Urinary bladder (tissue), 4 donors: Measurements from ENCODE around the gene CFAP99. TPM values are rescaled to one million over a fixed set of nuclear protein-coding genes. Genes with fewer than 3 reads are reported as not detected.

ENCODE experiments used
- DNase-seq: peaks from one replicate; pipeline ENCODE4 v3.0.0-alpha.2; 2015; ENCODE audit errors: extremely low spot score
- H3K27ac ChIP-seq: one replicate; pipeline ENCODE4 v1.5.1; 2013; ENCODE audit warnings: low read depth, mild to moderate bottlenecking, moderate library complexity
- H3K36me3 ChIP-seq: one replicate; pipeline ENCODE4 v1.6.1; 2013; ENCODE audit warnings: mild to moderate bottlenecking, moderate library complexity; ENCODE audit not compliant: insufficient read depth
- H3K4me1 ChIP-seq: one replicate; pipeline ENCODE4 v1.6.1; 2013; ENCODE audit warnings: mild to moderate bottlenecking, moderate library complexity; ENCODE audit not compliant: insufficient read depth
- H3K4me3 ChIP-seq: one replicate; pipeline ENCODE4 v1.5.1; 2013; ENCODE audit warnings: low read depth, low read length
- WGBS: extraction: QIAGEN DNeasy Blood & Tissue Kit; methylation state at CpG from one replicate; pipeline ENCODE4 v1.1.7; 2013; 5-methylcytosine and 5-hydroxymethylcytosine counted together
- polyA plus RNA-seq: library from polyadenylated mRNA; stranded (reverse); fragments of 200-250 nt; gene quantifications from one replicate; pipeline ENCODE4 v1.2.3, GENCODE V29; 2013
- total RNA-seq: library from RNA; depleted of rRNA; stranded (reverse); fragments of >200 nt; gene quantifications from one replicate; pipeline ENCODE4 v1.2.3, GENCODE V29; 2014
- donor health status: healthy with polysubstance abuse.
- donor health status: healthy.

Gene CFAP99
- total and polyA plus RNA-seq, 2 donors: 0.06 TPM; not detected in 1

- 83% methylated on average over 14 of the region's 14 CpGs for WGBS
These were observed 9.4 kb upstream of the CFAP99 start for GRCh38 chr4:2409381-2409783.

GRCh38 chr4:2411786-2412510, 6.8 kb upstream of the CFAP99 start:
- 81% methylated on average over 14 of the region's 14 CpGs for WGBS
- Histone ChIP-seq H3K36me3 (no peaks in the 10 kb centered on the region), H3K4me1 (no peaks in the 10 kb centered on the region), H3K27ac (no peak overlapping the region), H3K4me3 (no peak overlapping the region)
- DNase-seq: no peak

More at GRCh38 chr4:2409381-2409783, 9.4 kb upstream of the CFAP99 start:
- no peak overlapping the region for H3K27ac ChIP-seq
- no peak overlapping the region for H3K4me3 ChIP-seq
- no peaks in the 10 kb centered on the region for H3K4me1 ChIP-seq
- DNase-seq: no peak
- H3K36me3 ChIP-seq: no peaks in the 10 kb centered on the region

- 48% methylated on average over 5 of the region's 5 CpGs for whole genome bisulfite sequencing
- H3K27ac ChIP-seq: no peak overlapping the region
- no peaks in the 10 kb centered on the region for H3K36me3 ChIP-seq
- DNase-seq: no peak
- H3K4me1 ChIP-seq: no peaks in the 10 kb centered on the region
- no peak overlapping the region for H3K4me3 ChIP-seq
These were observed 6.2 kb upstream of the CFAP99 start for GRCh38 chr4:2412534-2412884.

- DNase-seq: no peak
- H3K4me1 ChIP-seq: no peaks in the 10 kb centered on the region
- WGBS: 7% methylated on average over 30 of the region's 30 CpGs
- H3K4me3 ChIP-seq: no peak overlapping the region
- H3K27ac ChIP-seq: no peak overlapping the region
- H3K36me3 ChIP-seq: no peaks in the 10 kb centered on the region
These were observed 5.7 kb upstream of the CFAP99 start for GRCh38 chr4:2412885-2413716.

- no peak for DNase-seq
- no peaks in the 10 kb centered on the region for H3K4me1 ChIP-seq
- H3K36me3 ChIP-seq: no peaks in the 10 kb centered on the region
- WGBS: 60% methylated on average over 14 of the region's 14 CpGs
- peak overlapping the region; percentile 26 for H3K27ac ChIP-seq
- H3K4me3 ChIP-seq: no peak overlapping the region
These were observed 4.7 kb upstream of the CFAP99 start for GRCh38 chr4:2413821-2414610.

GRCh38 chr4:2415213-2415612, 3.5 kb upstream of the CFAP99 start:
- 91% methylated on average over 3 of the region's 3 CpGs for WGBS
- no peak for DNase-seq
- Histone ChIP-seq H3K4me1 (no peaks in the 10 kb centered on the region), H3K36me3 (no peaks in the 10 kb centered on the region), H3K27ac (no peak overlapping the region), H3K4me3 (no peak overlapping the region)

- no peaks in the 10 kb centered on the region for H3K36me3 ChIP-seq
- 56% methylated on average over 17 of the region's 17 CpGs for WGBS
- H3K4me3 ChIP-seq: no peak overlapping the region
- no peak overlapping the region for H3K27ac ChIP-seq
- no peaks in the 10 kb centered on the region for H3K4me1 ChIP-seq
- DNase-seq: no peak
These were observed 2.7 kb upstream of the CFAP99 start for GRCh38 chr4:2415881-2416563.

- 4% methylated on average over 55 of the region's 55 CpGs for WGBS
- no peak overlapping the region for H3K27ac ChIP-seq
- H3K4me3 ChIP-seq: peak overlapping the region; percentile 71
- no peaks in the 10 kb centered on the region for H3K36me3 ChIP-seq
- no peaks in the 10 kb centered on the region for H3K4me1 ChIP-seq
- no peak for DNase-seq
These were observed 2.1 kb upstream of the CFAP99 start for GRCh38 chr4:2416564-2417225.

- Histone ChIP-seq H3K36me3 (no peaks in the 10 kb centered on the region), H3K4me1 (no peaks in the 10 kb centered on the region), H3K27ac (peak overlapping the region; percentile 16), H3K4me3 (peak overlapping the region; percentile 71)
- WGBS: 1% methylated on average over 61 of the region's 61 CpGs
- DNase-seq: no peak
These were observed 1.5 kb upstream of the CFAP99 start for GRCh38 chr4:2417226-2417764.

GRCh38 chr4:2417765-2418649, 748 bp upstream of the CFAP99 start, which contains the start of gene ZFYVE28:
ZFYVE28 (minus strand) TSS chr4:2418645; CDS start chr4:2418323, 322 bp downstream.
- peak within 1 kb of the TSS; percentile 16 for H3K27ac ChIP-seq
- H3K4me3 ChIP-seq: peak within 1 kb of the TSS; percentile 71
- WGBS: under 1% methylated on average over 90 of the region's 90 CpGs
- DNase-seq: no peak
- H3K36me3 ChIP-seq: no peaks in the 10 kb centered on the region
- no peaks in the 10 kb centered on the region for H3K4me1 ChIP-seq

- H3K27ac ChIP-seq: no peak overlapping the region
- no peaks in the 10 kb centered on the region for H3K4me1 ChIP-seq
- no peak for DNase-seq
- H3K36me3 ChIP-seq: no peaks in the 10 kb centered on the region
- WGBS: 57% methylated on average over 9 of the region's 9 CpGs
- no peak overlapping the region for H3K4me3 ChIP-seq
These were observed 1.1 kb downstream of the CFAP99 start for GRCh38 chr4:2419814-2420213.

GRCh38 chr4:2421928-2422327, 3.2 kb downstream of the CFAP99 start:
- DNase-seq: no peak
- Histone ChIP-seq H3K27ac (no peak overlapping the region), H3K4me1 (no peaks in the 10 kb centered on the region), H3K4me3 (no peak overlapping the region), H3K36me3 (no peaks in the 10 kb centered on the region)
- 83% methylated on average over 6 of the region's 6 CpGs for WGBS
